Kidney (tissue), 14 donors: ENCODE data around the gene TEX19. TPM values are rescaled to one million over a fixed set of nuclear protein-coding genes. Genes with fewer than 3 reads are reported as not detected.

Experiments
- DNase-seq, 5 donors: peaks; one replicate each; pipeline ENCODE4 v3.0.0-alpha.2; 2013 to 2020
- FAIRE-seq: peaks from 2 replicates; lab custom pipeline; 2012; peaks lifted over from hg19 to GRCh38; lab: Jason Lieb, UNC
- H3K27ac ChIP-seq, 2 donors: one replicate each; pipeline ENCODE4 v1.7.0; 2013; ENCODE audit warnings: low read depth in 2 of 2, low read length in 2 of 2, inconsistent platforms in 1 of 2
- H3K27me3 ChIP-seq: one replicate; pipeline ENCODE4 v1.7.1; 2013; ENCODE audit warnings: low read length, inconsistent platforms; ENCODE audit not compliant: control insufficient read depth, insufficient read depth
- H3K36me3 ChIP-seq, 3 donors: one replicate each; pipeline versions ENCODE4 v1.7.0 to v1.7.1; 2013; ENCODE audit warnings: low read length in 3 of 3, control low read depth in 1 of 3, inconsistent platforms in 1 of 3; ENCODE audit not compliant: insufficient read depth in 3 of 3, control insufficient read depth in 2 of 3
- H3K4me1 ChIP-seq, 3 donors: one replicate each; pipeline versions ENCODE4 v1.7.0 to v1.7.1; 2013; ENCODE audit warnings: low read length in 3 of 3, inconsistent platforms in 1 of 3, low read depth in 1 of 3; ENCODE audit not compliant: control insufficient read depth in 2 of 3, insufficient read depth in 2 of 3
- H3K4me3 ChIP-seq, 3 donors: one replicate each; pipeline versions ENCODE4 v1.7.0 to v1.8.1; 2013; ENCODE audit warnings: low read length in 3 of 3, control low read depth in 1 of 3, inconsistent platforms in 1 of 3
- H3K9ac ChIP-seq, 3 donors: one replicate each; pipeline versions ENCODE4 v1.7.0 to v1.7.1; 2013; ENCODE audit warnings: low read length in 3 of 3, control low read depth in 1 of 3, inconsistent platforms in 1 of 3
- H3K9me3 ChIP-seq, 3 donors: one replicate each; pipeline versions ENCODE4 v1.7.0 to v1.7.1; 2013; ENCODE audit warnings: low read length in 3 of 3, control low read depth in 1 of 3, inconsistent platforms in 1 of 3; ENCODE audit not compliant: control insufficient read depth in 2 of 3, insufficient read depth in 1 of 3
- CTCF ChIP-seq: IDR thresholded peaks from 3 replicates; pipeline ENCODE4 v1.5.1; 2012; ENCODE audit warnings: mild to moderate bottlenecking, moderate library complexity, borderline replicate concordance; ENCODE audit not compliant: insufficient read depth; ENCODE audit errors: extremely low read depth
- intact Hi-C: fragments of 100-400 bp; cut with DNase I; formaldehyde crosslinking; loops from one replicate; pipeline ENCODE4 v1.11.1; 2022
- polyA plus RNA-seq: library from polyadenylated mRNA; stranded (reverse); fragments of 350-450 nt; fragmentation: Illumina TruSeq; extraction: RNeasy Lipid Tissue Mini Kit (QIAGEN cat#74804); gene quantifications from one replicate; pipeline ENCODE4 v1.2.3, GENCODE V29; 2014; ENCODE audit warnings: low read depth, low replicate concordance; ENCODE audit not compliant: insufficient read depth
- total RNA-seq: library from RNA; stranded (reverse); fragmentation: NEBNext Ultra II Directional; extraction: Animal tissue kit (Norgen Biotek cat#: 25700); gene quantifications from one replicate; pipeline ENCODE4 v1.2.1, GENCODE V29; 2021
- donor health status: control.
- donor health status: control.
- donor health status: control.
- donor health status: control.
- donor health status: control.
- donor health status: DM: yes; HTN: yes; CAD: no.
- donor health status: Normal renal cell carcinoma (clear cell type).

TEX19 gene
- total and polyA plus RNA-seq, 2 donors from 2014 or later, result not detected

- no peaks in the 10 kb centered on the region for H3K27me3 ChIP-seq
- DNase-seq, result no peak
- FAIRE-seq, result no peak
Observed at GRCh38 chr17:82311971-82312370, 47.1 kb upstream of the TEX19 start.

GRCh38 chr17:82313195-82314011 is 45.6 kb upstream of the TEX19 start:
- no peak for DNase-seq
- H3K9ac ChIP-seq, result no peak overlapping the region
- FAIRE-seq, result no peak
- H3K9me3 ChIP-seq, result no peaks in the 10 kb centered on the region
- H3K27ac ChIP-seq, result no peak overlapping the region
- no peaks in the 10 kb centered on the region for H3K27me3 ChIP-seq
- no peak overlapping the region for H3K4me3 ChIP-seq
- TF ChIP-seq CTCF, result no peak
- peaks cover 0 to 2% (median 0%) of the 10 kb centered on the region in 3 donors for H3K4me1 ChIP-seq
- no peaks in the 10 kb centered on the region for H3K36me3 ChIP-seq
- intact Hi-C loops, result no loop called here

More at GRCh38 chr17:82311971-82312370, 47.1 kb upstream of the TEX19 start:
- Histone ChIP-seq H3K9me3 (no peaks in the 10 kb centered on the region), H3K27ac (no peak overlapping the region), H3K36me3 (no peaks in the 10 kb centered on the region), H3K9ac (no peak overlapping the region), H3K4me1 (peaks cover 0 to 2% (median 0%) of the 10 kb centered on the region in 3 donors), H3K4me3 (no peak overlapping the region)
- no peak for TF ChIP-seq CTCF
- intact Hi-C loops, result no loop called here

- Histone ChIP-seq H3K4me1 (no peaks in the 10 kb centered on the region), H3K9me3 (no peaks in the 10 kb centered on the region), H3K9ac (no peak overlapping the region), H3K36me3 (no peaks in the 10 kb centered on the region), H3K27ac (no peak overlapping the region), H3K4me3 (no peak overlapping the region), H3K27me3 (no peaks in the 10 kb centered on the region)
- peak in 1 of 5 donors; percentile 72 for DNase-seq
- intact Hi-C loops, result no loop called here
- no peak for FAIRE-seq
- no peak for TF ChIP-seq CTCF
Observed at GRCh38 chr17:82314012-82314726, 44.9 kb upstream of the TEX19 start.
